Colonic mucosa (tissue), 4 donors: Measurements from ENCODE around the gene FBXL13. TPM values are rescaled to one million over a fixed set of nuclear protein-coding genes. Genes with fewer than 3 reads are reported as not detected.
A peak's percentile ranks its signal among the peaks of the same experiment; 100 is the strongest.
"Not testable (repeated sequence)": the region's sequence is repeated elsewhere in the genome, so short reads cannot be mapped to it uniquely, and the experiment has no call there.

ENCODE experiments used
- DNase-seq: peaks from one replicate; pipeline ENCODE4 v3.0.0-alpha.2; 2020
- H3K27ac ChIP-seq: fragments of 200-600 bp; one replicate; pipeline ENCODE4 v1.8.0; 2021
- H3K27me3 ChIP-seq: fragments of 200-600 bp; one replicate; pipeline ENCODE4 v1.8.0; 2021
- H3K36me3 ChIP-seq: fragments of 200-600 bp; one replicate; pipeline ENCODE4 v1.8.0; 2021
- H3K4me1 ChIP-seq: fragments of 200-600 bp; one replicate; pipeline ENCODE4 v1.8.0; 2021; ENCODE audit warnings: mild to moderate bottlenecking
- H3K4me3 ChIP-seq: fragments of 200-600 bp; one replicate; pipeline ENCODE4 v1.8.0; 2021
- H3K9ac ChIP-seq, 2 donors: one replicate each; pipeline ENCODE4 v1.7.0; 2013; ENCODE audit warnings: control low read depth in 2 of 2, low read depth in 2 of 2, low read length in 2 of 2
- H3K9me3 ChIP-seq: fragments of 200-600 bp; one replicate; pipeline ENCODE4 v1.8.0; 2021
- CTCF ChIP-seq: fragments of 200-600 bp; IDR thresholded peaks from one replicate; pipeline ENCODE4 v1.8.0; 2022; ENCODE audit warnings: antibody characterized with exemption, mild to moderate bottlenecking
- intact Hi-C: fragments of 100-400 bp; cut with DNase I; formaldehyde crosslinking; loops from one replicate; pipeline ENCODE4 v1.14.1; 2022
- total RNA-seq, 2 donors: library from RNA; stranded (reverse); fragmentation: NEBNext Ultra II Directional in 1 of 2; extraction: Animal tissue kit (Norgen Biotek cat#: 25700) in 1 of 2; gene quantifications; one replicate each; pipeline ENCODE4 v1.2.1, GENCODE V29; 2021
- donor health status: healthy.
- donor health status: DM: no; HTN: no; CAD: no.
- donor health status: DM: no; HTN: no; CAD: no.

Gene FBXL13
- total RNA-seq, 2 donors from 2014 or later = 0.17 to 0.64 TPM

GRCh38 chr7:103051519-103051918 is 23.1 kb downstream of the FBXL13 start:
- intact Hi-C loops = no loop called here
- Histone ChIP-seq H3K36me3 (no peaks in the 10 kb centered on the region), H3K9ac (no peak overlapping the region), H3K27me3 (no peaks in the 10 kb centered on the region), H3K27ac (no peak overlapping the region), H3K9me3 (no peaks in the 10 kb centered on the region), H3K4me3 (no peak overlapping the region), H3K4me1 (no peaks in the 10 kb centered on the region)
- no peak for TF ChIP-seq CTCF
- no peak for DNase-seq

GRCh38 chr7:103048833-103049232 is 25.8 kb downstream of the FBXL13 start:
- intact Hi-C loops = no loop called here
- no peaks in the 10 kb centered on the region for H3K27me3 ChIP-seq

GRCh38 chr7:103041815-103042214 is 32.8 kb downstream of the FBXL13 start:
- H3K36me3 ChIP-seq, H3K9ac ChIP-seq, H3K4me3 ChIP-seq, H3K27me3 ChIP-seq, intact Hi-C loops, H3K4me1 ChIP-seq, H3K9me3 ChIP-seq, H3K27ac ChIP-seq, DNase-seq: not testable (repeated sequence)

More at GRCh38 chr7:103048833-103049232, 25.8 kb downstream of the FBXL13 start:
- Histone ChIP-seq H3K36me3 (no peaks in the 10 kb centered on the region), H3K9ac (no peak overlapping the region), H3K9me3 (no peaks in the 10 kb centered on the region), H3K4me1 (no peaks in the 10 kb centered on the region), H3K4me3 (no peak overlapping the region), H3K27ac (no peak overlapping the region)
- DNase-seq = no peak
- TF ChIP-seq CTCF = no peak

GRCh38 chr7:103037823-103038739 is 36.5 kb downstream of the FBXL13 start:
- H3K27ac ChIP-seq, H3K4me3 ChIP-seq, H3K9ac ChIP-seq, H3K4me1 ChIP-seq, H3K27me3 ChIP-seq, H3K36me3 ChIP-seq, H3K9me3 ChIP-seq: not testable (repeated sequence)
- peak; percentile 19 for DNase-seq
- intact Hi-C loops = loop anchor here (10.0 kb wide), 1 partner anchor 163 kb away; no protein-coding TSS in a partner anchor

- Histone ChIP-seq H3K9me3 (no peaks in the 10 kb centered on the region), H3K4me1 (no peaks in the 10 kb centered on the region), H3K9ac (no peak overlapping the region), H3K27ac (no peak overlapping the region), H3K27me3 (no peaks in the 10 kb centered on the region), H3K4me3 (no peak overlapping the region), H3K36me3 (no peaks in the 10 kb centered on the region)
- DNase-seq = no peak
- intact Hi-C loops = loop anchor here (10.0 kb wide), 1 partner anchor 163 kb away; no protein-coding TSS in a partner anchor
- TF ChIP-seq CTCF = no peak
Observed at GRCh38 chr7:103037476-103037822, 37.1 kb downstream of the FBXL13 start.

GRCh38 chr7:103034318-103034717 is 40.3 kb downstream of the FBXL13 start:
- intact Hi-C loops = loop anchor here (10.0 kb wide), 1 partner anchor 160 kb away; no protein-coding TSS in a partner anchor
- H3K9ac ChIP-seq, H3K36me3 ChIP-seq, H3K27ac ChIP-seq, H3K4me3 ChIP-seq, DNase-seq, H3K9me3 ChIP-seq, H3K4me1 ChIP-seq, H3K27me3 ChIP-seq: not testable (repeated sequence)

GRCh38 chr7:103031781-103032180 is 42.8 kb downstream of the FBXL13 start:
- no peak overlapping the region for H3K27ac ChIP-seq
- H3K36me3 ChIP-seq = no peaks in the 10 kb centered on the region
- H3K27me3 ChIP-seq = no peaks in the 10 kb centered on the region
- no peak overlapping the region for H3K9ac ChIP-seq
- no peak for TF ChIP-seq CTCF
- no peak for DNase-seq
- H3K4me3 ChIP-seq = no peak overlapping the region
- H3K9me3 ChIP-seq = no peaks in the 10 kb centered on the region
- intact Hi-C loops = loop anchor here (10.0 kb wide), 1 partner anchor 157 kb away; no protein-coding TSS in a partner anchor
- H3K4me1 ChIP-seq = no peaks in the 10 kb centered on the region
